H1 (cell line): Measurements from ENCODE around the gene ACSL4. TPM values are rescaled to one million over a fixed set of nuclear protein-coding genes. Genes with fewer than 3 reads are reported as not detected.

ENCODE experiments used
- CTCF ChIA-PET: fragments of 300-600 bp; sonication (Branson Sonifier 250); formaldehyde crosslinking; loops from one replicate; lab custom pipeline; 2021; ENCODE audit not compliant: partially characterized antibody; lab: Charles Lee
- POLR2A ChIA-PET: fragments of 300-600 bp; sonication (Branson Sonifier 250); formaldehyde crosslinking; loops from one replicate; lab custom pipeline; 2021; ENCODE audit warnings: inconsistent platforms; ENCODE audit not compliant: partially characterized antibody; lab: Charles Lee
- DNase-seq, 2 experiments: peaks; one replicate each; pipeline versions ENCODE4 v3.0.0 to v3.0.0-alpha.2; 2010 to 2022; ENCODE audit warnings: low spot score in 2 of 2, low read depth in 1 of 2, mixed read lengths in 1 of 2
- FAIRE-seq: peaks from 2 replicates; lab custom pipeline; 2011; peaks lifted over from hg19 to GRCh38; lab: Jason Lieb, UNC
- H2AFZ ChIP-seq: 2 replicates; pipeline ENCODE4 v1.8.1; 2012; ENCODE audit warnings: low read length, inconsistent platforms
- H2AK5ac ChIP-seq: 2 replicates; pipeline ENCODE4 v1.6.1; 2013; ENCODE audit warnings: low read depth, low read length
- H2BK120ac ChIP-seq: replicated peaks from 2 replicates; pipeline ENCODE3; 2013; ENCODE audit warnings: low read depth, low read length, inconsistent platforms
- H2BK12ac ChIP-seq: 2 replicates; pipeline ENCODE4 v1.6.1; 2013; ENCODE audit warnings: low read depth, low read length
- H2BK15ac ChIP-seq: 2 replicates; pipeline ENCODE4 v1.6.1; 2013; ENCODE audit warnings: low read length
- H2BK20ac ChIP-seq: 2 replicates; pipeline ENCODE4 v1.6.1; 2013; ENCODE audit warnings: low read length
- H2BK5ac ChIP-seq: 2 replicates; pipeline ENCODE4 v1.6.1; 2013; ENCODE audit warnings: low read depth, low read length
- H3K14ac ChIP-seq: 2 replicates; pipeline ENCODE4 v1.6.1; 2013; ENCODE audit warnings: inconsistent platforms; ENCODE audit not compliant: insufficient read length
- H3K18ac ChIP-seq: 2 replicates; pipeline ENCODE4 v1.6.1; 2013; ENCODE audit warnings: low read length; ENCODE audit errors: extremely low read depth
- H3K23ac ChIP-seq: 2 replicates; pipeline ENCODE4 v1.6.1; 2013; ENCODE audit warnings: inconsistent platforms; ENCODE audit not compliant: insufficient read length
- H3K23me2 ChIP-seq: 2 replicates; pipeline ENCODE4 v1.6.1; 2013; ENCODE audit warnings: low read depth, low read length
- H3K27ac ChIP-seq: 2 replicates; pipeline ENCODE4 v1.6.1; 2011; ENCODE audit warnings: low read depth, low read length, inconsistent platforms
- H3K27me3 ChIP-seq, 4 experiments: replicated peaks in 1 of 4; 1 replicate in 1 of 4; 2 replicates in 3 of 4; pipeline versions ENCODE4 v1.6.1 to v1.8.1; 2011 to 2013; ENCODE audit warnings: low read length in 3 of 4, mild to moderate bottlenecking in 3 of 4, inconsistent platforms in 2 of 4, mixed read lengths in 2 of 4, moderate library complexity in 1 of 4; ENCODE audit not compliant: control insufficient read depth in 3 of 4, insufficient read depth in 3 of 4; ENCODE audit errors: extremely low read depth in 1 of 4
- H3K36me3 ChIP-seq, 4 experiments: 2 replicates each; pipeline versions ENCODE4 v1.6.1 to v1.8.1; 2011 to 2013; ENCODE audit warnings: mild to moderate bottlenecking in 4 of 4, low read length in 3 of 4, moderate library complexity in 2 of 4, control low read depth in 1 of 4, inconsistent platforms in 1 of 4; ENCODE audit not compliant: insufficient read depth in 4 of 4, control insufficient read depth in 2 of 4
- H3K4ac ChIP-seq: replicated peaks from 2 replicates; pipeline ENCODE3; 2013; ENCODE audit warnings: low read length, low read depth, mixed read lengths, inconsistent platforms; ENCODE audit not compliant: insufficient read length
- H3K4me1 ChIP-seq, 4 experiments: replicated peaks in 1 of 4; 1 replicate in 1 of 4; 2 replicates in 3 of 4; pipeline versions ENCODE4 v1.6.1 to v1.8.1; 2011 to 2013; ENCODE audit warnings: low read length in 3 of 4, inconsistent platforms in 2 of 4, mixed read lengths in 1 of 4; ENCODE audit not compliant: insufficient read depth in 4 of 4, control insufficient read depth in 3 of 4
- H3K4me2 ChIP-seq, 2 experiments: 2 replicates each; pipeline versions ENCODE4 v1.6.1 to v1.8.1; 2011 to 2013; ENCODE audit warnings: low read depth in 2 of 2, low read length in 2 of 2, control low read depth in 1 of 2, inconsistent platforms in 1 of 2, mild to moderate bottlenecking in 1 of 2; ENCODE audit not compliant: insufficient read depth in 1 of 2
- H3K4me3 ChIP-seq, 4 experiments: fragments of 200-600, 300-600 bp in 1 of 4; sonication (generic), shearing (Covaris generic), sonication (Bioruptor Twin) in 1 of 4; 2 replicates each; pipeline versions ENCODE4 v1.5.1 to v1.8.1; 2011 to 2016; ENCODE audit warnings: low read length in 4 of 4, low read depth in 3 of 4, control low read depth in 2 of 4, inconsistent platforms in 2 of 4, mild to moderate bottlenecking in 2 of 4, mixed read lengths in 1 of 4, moderate library complexity in 1 of 4; ENCODE audit not compliant: insufficient read depth in 2 of 4; ENCODE audit errors: extremely low read depth in 1 of 4
- H3K56ac ChIP-seq: replicated peaks from 2 replicates; pipeline ENCODE3; 2013; ENCODE audit warnings: low read depth, mild to moderate bottlenecking, mixed read lengths, low read length, inconsistent platforms; ENCODE audit not compliant: insufficient read length
- H3K79me1 ChIP-seq: 2 replicates; pipeline ENCODE4 v1.6.1; 2013; ENCODE audit warnings: low read depth, low read length, control low read depth
- H3K79me2 ChIP-seq, 2 experiments: 2 replicates each; pipeline versions ENCODE4 v1.6.1 to v1.8.1; 2012 to 2013; ENCODE audit warnings: low read length in 2 of 2, mild to moderate bottlenecking in 2 of 2, inconsistent platforms in 1 of 2; ENCODE audit not compliant: insufficient read depth in 2 of 2, control insufficient read depth in 1 of 2
- H3K9ac ChIP-seq, 4 experiments: replicated peaks in 1 of 4; 1 replicate in 1 of 4; 2 replicates in 3 of 4; pipeline versions ENCODE4 v1.6.1 to v1.8.1; 2011 to 2013; ENCODE audit warnings: low read depth in 3 of 4, low read length in 3 of 4, control low read depth in 2 of 4, mild to moderate bottlenecking in 2 of 4, moderate library complexity in 2 of 4, inconsistent platforms in 1 of 4; ENCODE audit errors: extremely low read depth in 1 of 4
- H3K9me3 ChIP-seq, 2 experiments: 2 replicates each; pipeline versions ENCODE4 v1.6.1 to v1.8.1; 2012 to 2013; ENCODE audit warnings: mild to moderate bottlenecking in 2 of 2, moderate library complexity in 2 of 2, control low read depth in 1 of 2, inconsistent platforms in 1 of 2, low read depth in 1 of 2, low read length in 1 of 2, mixed read lengths in 1 of 2; ENCODE audit not compliant: insufficient read depth in 2 of 2
- H4K20me1 ChIP-seq, 2 experiments: replicated peaks in 1 of 2; 2 replicates each; pipeline versions ENCODE3 to v1.8.1; 2011 to 2013; ENCODE audit warnings: inconsistent platforms in 2 of 2, low read length in 2 of 2, mild to moderate bottlenecking in 1 of 2; ENCODE audit not compliant: insufficient read depth in 2 of 2, control insufficient read depth in 1 of 2
- H4K5ac ChIP-seq: 2 replicates; pipeline ENCODE4 v1.6.1; 2013; ENCODE audit warnings: low read length, low read depth, mixed read lengths, inconsistent platforms; ENCODE audit not compliant: insufficient read length
- H4K8ac ChIP-seq: 2 replicates; pipeline ENCODE4 v1.8.0; 2013; ENCODE audit warnings: mild to moderate bottlenecking, moderate library complexity, low read length, inconsistent platforms; ENCODE audit not compliant: insufficient read depth; ENCODE audit errors: extremely low read depth
- H4K91ac ChIP-seq: replicated peaks from 2 replicates; pipeline ENCODE3; 2013; ENCODE audit warnings: low read length, mixed read lengths, inconsistent platforms; ENCODE audit not compliant: insufficient read length
- ASH2L ChIP-seq: fragments of 200-600, 300-600 bp; sonication (generic); IDR thresholded peaks from one replicate; pipeline ENCODE4 v1.7.1; 2017; ENCODE audit warnings: low read length
- ATF2 ChIP-seq: IDR thresholded peaks from 2 replicates; pipeline ENCODE4 v1.6.1; 2012; ENCODE audit warnings: low read length, inconsistent platforms
- CREB1 ChIP-seq: IDR thresholded peaks from 2 replicates; pipeline ENCODE4 v1.6.1; 2012; ENCODE audit warnings: inconsistent platforms
- EGR1 ChIP-seq: IDR thresholded peaks from 2 replicates; pipeline ENCODE4 v1.6.1; 2011; ENCODE audit warnings: low read depth, low read length, borderline replicate concordance
- HDAC2 ChIP-seq, 2 experiments: fragments of 300-600 bp in 1 of 2; sonication (generic) in 1 of 2; IDR thresholded peaks; 2 replicates each; pipeline ENCODE4 v1.6.1; 2011 to 2012; ENCODE audit warnings: low read depth in 2 of 2, low read length in 2 of 2, mild to moderate bottlenecking in 2 of 2, moderate library complexity in 2 of 2, borderline replicate concordance in 1 of 2, inconsistent platforms in 1 of 2
- NRF1 ChIP-seq: IDR thresholded peaks from 2 replicates; pipeline ENCODE4 v1.6.1; 2011; ENCODE audit warnings: mild to moderate bottlenecking, low read depth, low read length, improper control_type of control experiment
- PHF8 ChIP-seq: fragments of 200-600 bp; sonication (generic); conservative IDR thresholded peaks from 2 replicates; pipeline ENCODE4 v1.7.1; 2012; ENCODE audit warnings: low read depth, mild to moderate bottlenecking, inconsistent platforms, low read length, moderate library complexity
- POLR2A ChIP-seq, 2 experiments: IDR thresholded peaks; 1 replicate in 1 of 2; 2 replicates in 1 of 2; pipeline ENCODE4 v1.6.1; 2011; ENCODE audit warnings: low read depth in 2 of 2, low read length in 2 of 2, mild to moderate bottlenecking in 2 of 2; ENCODE audit errors: control extremely low read depth in 1 of 2
- POLR2AphosphoS5 ChIP-seq: IDR thresholded peaks from 2 replicates; pipeline ENCODE4 v1.6.1; 2011; ENCODE audit warnings: low read depth, low read length
- POU5F1 ChIP-seq: IDR thresholded peaks from 2 replicates; pipeline ENCODE4 v1.6.1; 2011; ENCODE audit warnings: low read depth, mild to moderate bottlenecking, low read length, moderate library complexity
- SIN3A ChIP-seq, 2 experiments: IDR thresholded peaks in 1 of 2; conservative IDR thresholded peaks in 1 of 2; 2 replicates each; pipeline ENCODE4 v1.6.1; 2011 to 2012; ENCODE audit warnings: low read length in 2 of 2, improper control_type of control experiment in 1 of 2, low read depth in 1 of 2, mild to moderate bottlenecking in 1 of 2
- SP1 ChIP-seq: IDR thresholded peaks from 2 replicates; pipeline ENCODE4 v1.6.1; 2011; ENCODE audit warnings: low read depth, low read length
- SUZ12 ChIP-seq: fragments of 200-600 bp; sonication (generic); IDR thresholded peaks from 2 replicates; pipeline ENCODE4 v1.6.1; 2012; ENCODE audit warnings: mild to moderate bottlenecking, inconsistent platforms, low read length, moderate library complexity, mixed read lengths
- ZNF274 ChIP-seq: IDR thresholded peaks from 2 replicates; pipeline ENCODE4 v1.7.0; 2012; ENCODE audit warnings: low read length, borderline replicate concordance; ENCODE audit errors: extremely low read depth
- polyA plus RNA-seq, 7 experiments: library from polyadenylated mRNA; depleted of rRNA in 3 of 7; stranded (reverse) in 5 of 7; unstranded in 2 of 7; fragments of >200 nt in 5 of 7; fragments of 200-250 nt in 2 of 7; gene quantifications; 1 replicate in 5 of 7; 2 replicates in 1 of 7; 4 replicates in 1 of 7; pipeline versions ENCODE4 v1.2.1 to v1.2.3, GENCODE V29; 2011 to 2013; ENCODE audit warnings: missing spikeins in 2 of 7, mixed read lengths in 2 of 7
- total RNA-seq: library from RNA; stranded (reverse); fragmentation: NEBNext Ultra II Directional; extraction: Animal tissue kit (Norgen Biotek cat#: 25700); gene quantifications from 2 replicates; pipeline ENCODE4 v1.2.1, GENCODE V29; 2021

The ACSL4 gene
- total and polyA plus RNA-seq, 2 of the 8 experiments (the other 6 are each of a cell fraction or from before 2014, with no cell fraction given): 11.3 to 47.0 TPM

GRCh38 chrX:109672239-109672638, 60.8 kb downstream of the ACSL4 start:
- Histone ChIP-seq H4K20me1 (no peaks in the 10 kb centered on the region), H2BK120ac (no peak overlapping the region), H4K8ac (no peak overlapping the region), H3K23ac (no peak overlapping the region), H3K4me2 (no peak overlapping the region), H3K36me3 (peaks cover 0 to 23% (median 12%) of the 10 kb centered on the region in 4 experiments; a peak in 4 of 8 replicates), H2BK5ac (no peak overlapping the region), H2BK20ac (no peak overlapping the region), H3K4me1 (no peaks in the 10 kb centered on the region), H3K79me2 (no peaks in the 10 kb centered on the region), H2BK15ac (no peak overlapping the region), H3K14ac (no peak overlapping the region), H3K79me1 (no peaks in the 10 kb centered on the region), H3K9me3 (peaks cover 0 to 5% of the 10 kb centered on the region in 2 experiments; a peak in 1 of 4 replicates), H3K18ac (no peak overlapping the region), H4K91ac (no peak overlapping the region), H3K9ac (no peak overlapping the region), H3K56ac (no peak overlapping the region), H2AK5ac (no peak overlapping the region), H3K4me3 (no peak overlapping the region), H2BK12ac (no peak overlapping the region), H3K4ac (no peak overlapping the region), H2AFZ (no peak overlapping the region), H3K27me3 (no peaks in the 10 kb centered on the region), H3K23me2 (no peaks in the 10 kb centered on the region), H3K27ac (no peak overlapping the region), H4K5ac (no peak overlapping the region)
- ChIA-PET POLR2A (no interaction called here), CTCF (no interaction called here)
- DNase-seq (no peak), FAIRE-seq (no peak)
- TF ChIP-seq SP1 (no peak), PHF8 (no peak), NRF1 (no peak), EGR1 (no peak), POU5F1 (no peak), POLR2A (IDR thresholded peaks at IDR 0.05; ENCODE audit: control extremely low read depth in 1 of 2, low read depth in 2 of 2, low read length in 2 of 2) (no peak), ATF2 (no peak), HDAC2 (IDR thresholded peaks at IDR 0.05; ENCODE audit: borderline replicate concordance in 1 of 2, low read depth in 2 of 2, low read length in 2 of 2) (no peak), ASH2L (no peak), SUZ12 (no peak), ZNF274 (no peak), SIN3A (conservative IDR thresholded peaks at IDR 0.05 in 1 of 2, IDR thresholded peaks at IDR 0.05 in 1 of 2; ENCODE audit: low read depth in 1 of 2, low read length in 2 of 2) (no peak), CREB1 (no peak), POLR2AphosphoS5 (no peak)
